Omental fat pad (tissue), 4 donors: ENCODE results near the gene KCNG4. TPM values are rescaled to one million over a fixed set of nuclear protein-coding genes. Genes with fewer than 3 reads are reported as not detected.

Source experiments
- ATAC-seq: fragments of 150-250 bp; one replicate; pipeline ENCODE4 v1.9.1; 2016; ENCODE audit warnings: mild to moderate bottlenecking, moderate library complexity; ENCODE audit not compliant: low FRiP score
- DNase-seq: peaks from one replicate; pipeline ENCODE4 v3.0.0-alpha.2; 2019; ENCODE audit warnings: low spot score
- CTCF ChIP-seq, 3 donors: fragments of 450-650 bp; IDR thresholded peaks; one replicate each; pipeline ENCODE4 v1.5.1; 2016 to 2017; ENCODE audit warnings: antibody characterized with exemption in 3 of 3, mild to moderate bottlenecking in 3 of 3, moderate library complexity in 2 of 3
- total RNA-seq, 4 donors: library from RNA; depleted of rRNA; stranded (reverse); fragments of >200 nt; gene quantifications; one replicate each; pipeline ENCODE4 v1.1.0, GENCODE V29; 2016

KCNG4 gene
- total RNA-seq, 4 donors from 2014 or later = not detected

- TF ChIP-seq CTCF (IDR thresholded peaks at IDR 0.05) = no peak
- DNase-seq (no peak), ATAC-seq (no peak)
Measured at GRCh38 chr16:84195201-84196093, 44.4 kb downstream of the KCNG4 start.

GRCh38 chr16:84194470-84195200 lies 45.2 kb downstream of the KCNG4 start:
- no peak for ATAC-seq
- no peak for DNase-seq
- TF ChIP-seq CTCF (IDR thresholded peaks at IDR 0.05) = no peak

GRCh38 chr16:84194018-84194417 lies 45.8 kb downstream of the KCNG4 start:
- DNase-seq (no peak), ATAC-seq (no peak)
- no peak for TF ChIP-seq CTCF (IDR thresholded peaks at IDR 0.05)

GRCh38 chr16:84193480-84193879 lies 46.3 kb downstream of the KCNG4 start:
- no peak for ATAC-seq
- no peak for TF ChIP-seq CTCF (IDR thresholded peaks at IDR 0.05)
- no peak for DNase-seq

- DNase-seq (no peak), ATAC-seq (no peak)
Measured at GRCh38 chr16:84191466-84191865, 48.3 kb downstream of the KCNG4 start.

GRCh38 chr16:84190731-84191388 lies 49.0 kb downstream of the KCNG4 start, which contains the start of gene ADAD2:
Gene ADAD2, plus strand, starts transcription at chr16:84191157. Its CDS starts 74 bp downstream, at chr16:84191231.
- DNase-seq (no peak), ATAC-seq (no peak)
- no peak for TF ChIP-seq CTCF (IDR thresholded peaks at IDR 0.05)

More at GRCh38 chr16:84191466-84191865, 48.3 kb downstream of the KCNG4 start:
- no peak for TF ChIP-seq CTCF (IDR thresholded peaks at IDR 0.05)
